Coronary artery (tissue), 2 donors: ENCODE data around the gene FOXP1.
A peak's percentile ranks its signal among the peaks of the same experiment; 100 is the strongest.
"Not testable (repeated sequence)": the region's sequence is repeated elsewhere in the genome, so short reads cannot be mapped to it uniquely, and the experiment has no call there.

Source experiments
- DNase-seq: peaks from one replicate; pipeline ENCODE4 v3.0.0-alpha.2; 2017; ENCODE audit warnings: low spot score
- H3K27ac ChIP-seq, 2 donors: fragments of 200-600 bp; sonication (generic); one replicate each; pipeline ENCODE4 v1.5.1; 2016 to 2019
- H3K4me3 ChIP-seq: fragments of 200-600 bp; sonication (generic); 2 replicates; pipeline ENCODE4 v1.5.1; 2016; ENCODE audit warnings: mild to moderate bottlenecking, moderate library complexity
- CTCF ChIP-seq: fragments of 200-600 bp; sonication (generic); IDR thresholded peaks from one replicate; pipeline ENCODE4 v1.5.1; 2019; ENCODE audit warnings: antibody characterized with exemption

Gene FOXP1

DNA sequence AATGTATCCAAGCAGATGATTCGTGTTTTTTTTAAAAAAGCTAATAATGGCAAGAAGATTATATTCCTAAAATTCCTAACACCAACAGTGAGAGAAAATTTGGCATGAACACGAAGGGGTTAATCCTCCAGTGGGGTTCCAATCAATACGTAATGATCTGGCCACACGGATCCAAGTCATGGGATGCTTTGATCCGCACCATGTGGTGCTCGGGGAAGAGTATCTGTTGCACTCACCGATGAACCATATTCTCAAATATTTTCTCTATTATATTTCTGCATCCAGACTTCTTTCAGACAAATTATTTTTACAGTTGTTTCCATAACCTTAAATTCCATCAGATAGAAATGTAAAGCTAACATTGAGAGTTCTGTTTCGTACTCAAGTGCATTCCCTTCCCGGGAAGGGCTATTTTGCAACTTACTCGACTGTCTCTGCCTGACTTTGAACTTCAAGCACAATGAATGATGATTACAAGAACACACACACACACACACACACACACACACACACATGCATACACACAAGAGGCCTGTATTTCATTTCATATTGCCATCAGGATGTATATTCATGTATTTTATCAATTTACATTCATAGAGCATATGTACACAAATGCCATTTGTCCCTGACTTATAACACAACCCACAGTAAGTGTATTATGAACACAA lies 567.2 kb downstream of the FOXP1 start:
- TF ChIP-seq CTCF: no peak
- H3K27ac ChIP-seq: peak overlapping the region; percentile 37 to 42
- DNase-seq: no peak
- peak overlapping the region; percentile 27 for H3K4me3 ChIP-seq

- not testable (repeated sequence) for H3K4me3 ChIP-seq, H3K27ac ChIP-seq, DNase-seq
Measured at GRCh38 chr3:71014616-71015015, 568.9 kb downstream of the FOXP1 start.

GRCh38 chr3:71012971-71013370 lies 570.6 kb downstream of the FOXP1 start:
- Histone ChIP-seq H3K4me3 (no peak overlapping the region), H3K27ac (no peak overlapping the region)
- no peak for TF ChIP-seq CTCF
- DNase-seq: no peak

DNA sequence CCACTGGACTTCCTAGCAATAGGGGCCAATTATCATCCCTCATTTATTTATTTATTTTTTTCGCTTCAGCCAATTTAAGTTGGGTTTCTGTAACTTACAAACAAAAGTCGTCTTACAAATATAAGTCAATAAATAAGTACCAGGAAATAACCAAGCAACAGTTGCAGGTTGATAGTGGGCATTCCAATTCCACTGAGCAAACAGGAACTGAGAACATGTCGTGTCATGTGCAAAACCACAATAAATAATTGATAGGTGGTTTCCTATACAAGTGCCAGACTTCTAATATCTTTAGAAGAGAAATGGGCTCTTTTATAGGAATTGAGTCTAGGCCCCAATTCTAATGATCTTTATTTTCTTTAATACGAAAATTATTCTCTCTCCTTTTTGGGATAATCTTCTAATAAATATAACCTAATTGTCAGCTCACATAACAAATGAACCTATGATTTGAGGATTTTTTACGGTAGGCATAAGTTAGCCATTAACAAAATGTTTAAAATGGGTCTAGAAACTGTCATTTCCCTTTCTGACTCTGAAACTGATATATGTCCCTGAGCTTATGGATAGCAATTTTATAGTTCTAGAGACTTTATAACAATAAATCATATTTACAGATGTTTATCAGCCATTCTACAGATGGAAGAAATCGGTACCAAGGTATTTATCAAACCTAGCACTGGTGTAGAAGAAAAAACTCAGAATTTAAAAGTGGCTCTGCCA lies 571.8 kb downstream of the FOXP1 start:
- no peak overlapping the region for H3K27ac ChIP-seq

DNA sequence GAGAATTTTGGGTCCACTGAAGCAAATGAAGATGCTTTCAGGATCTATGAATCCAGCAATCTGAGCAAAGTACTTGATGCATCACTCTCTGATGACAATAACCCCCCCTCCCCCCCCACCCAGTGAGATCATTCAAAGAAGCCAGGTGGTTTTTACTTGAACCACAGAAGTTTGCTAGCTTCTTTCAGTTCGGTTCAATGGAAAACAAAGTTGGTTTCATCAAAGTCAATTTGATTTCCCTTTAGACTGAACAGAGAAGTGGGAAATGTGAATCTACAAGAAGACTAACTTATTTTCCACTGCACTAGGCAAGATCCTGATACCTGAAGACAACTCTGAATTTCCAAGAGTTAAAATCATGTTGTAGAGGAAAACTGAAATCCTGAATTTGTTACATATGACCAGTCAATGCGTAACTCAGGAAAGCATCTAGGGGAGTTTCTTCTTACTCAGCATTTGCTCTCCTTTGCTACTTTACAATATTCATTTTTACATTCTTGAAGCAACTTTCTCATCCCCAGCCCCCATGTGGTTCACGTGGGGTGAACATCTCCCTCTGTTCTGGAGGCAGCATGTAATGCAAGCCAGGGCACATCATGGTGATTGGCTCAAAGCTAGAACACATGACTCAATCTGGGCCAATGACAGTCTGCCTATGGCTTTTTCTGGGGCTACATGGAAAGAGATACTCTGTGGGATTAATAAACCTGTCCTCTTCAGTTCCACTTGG lies 572.6 kb downstream of the FOXP1 start:
- no peak for TF ChIP-seq CTCF
- Histone ChIP-seq H3K27ac (no peak overlapping the region), H3K4me3 (no peak overlapping the region)
- no peak for DNase-seq

More for the DNA sequence above, 571.8 kb downstream of the FOXP1 start:
- no peak overlapping the region for H3K4me3 ChIP-seq
- TF ChIP-seq CTCF: no peak
- no peak for DNase-seq

GRCh38 chr3:71008350-71008935 lies 575.1 kb downstream of the FOXP1 start:
- Histone ChIP-seq H3K27ac (peak overlapping the region in 1 of 2 donors; percentile 53), H3K4me3 (no peak overlapping the region)
- no peak for DNase-seq
- TF ChIP-seq CTCF: no peak
